Activated T-helper 2 cell treated with anti-CD3 and anti-CD28 coated beads, Interferon-gamma antibody, Interleukin-2, Interleukin-4, amounts not matched to agents 10 μg/mL and 5 μg/mL and 100 μg/mL, durations not matched to agents 14 hours and 24 hours and 36 hours (primary cell): ENCODE results near the gene MARCHF10. TPM values are rescaled to one million over a fixed set of nuclear protein-coding genes. Genes with fewer than 3 reads are reported as not detected.

Experiments
- DNase-seq: peaks from one replicate; pipeline ENCODE4 v3.0.0; 2021; ENCODE audit warnings: low spot score
- H3K27ac Mint-ChIP-seq: one replicate; pipeline ENCODE4 v1.8.0; 2021; ENCODE audit warnings: mixed read lengths
- H3K27me3 Mint-ChIP-seq: one replicate; pipeline ENCODE4 v1.8.0; 2021; ENCODE audit warnings: low read depth, mixed read lengths
- H3K36me3 Mint-ChIP-seq: one replicate; pipeline ENCODE4 v1.8.0; 2021; ENCODE audit warnings: low read depth, mixed read lengths
- H3K4me1 Mint-ChIP-seq: one replicate; pipeline ENCODE4 v1.8.0; 2021; ENCODE audit warnings: low read depth, mixed read lengths
- H3K4me3 Mint-ChIP-seq: one replicate; pipeline ENCODE4 v1.8.0; 2021; ENCODE audit warnings: low read depth, mild to moderate bottlenecking, moderate library complexity, mixed read lengths
- H3K9me3 Mint-ChIP-seq: one replicate; pipeline ENCODE4 v1.8.0; 2021; ENCODE audit warnings: mixed read lengths
- intact Hi-C: fragments of 100-400 bp; cut with micrococcal nuclease; formaldehyde crosslinking; loops from one replicate; pipeline ENCODE4 v1.15.1; 2023
- total RNA-seq: library from RNA; stranded (reverse); gene quantifications from 2 replicates; pipeline ENCODE4 v1.2.3, GENCODE V29; 2022

The MARCHF10 gene
- total RNA-seq, 1 donor from 2014 or later, result not detected

GRCh38 chr17:62714016-62714777 lies 93.9 kb downstream of the MARCHF10 start:
- intact Hi-C loops, result no loop called here
- H3K9me3 Mint-ChIP-seq, result no peaks in the 10 kb centered on the region
- no peak overlapping the region for H3K4me3 Mint-ChIP-seq
- no peaks in the 10 kb centered on the region for H3K36me3 Mint-ChIP-seq
- H3K27me3 Mint-ChIP-seq, result peaks cover 57% of the 10 kb centered on the region
- H3K27ac Mint-ChIP-seq, result no peak overlapping the region
- no peak for DNase-seq
- peaks cover 10% of the 10 kb centered on the region for H3K4me1 Mint-ChIP-seq

GRCh38 chr17:62713086-62713881 lies 94.8 kb downstream of the MARCHF10 start:
- Mint-ChIP-seq H3K4me1 (peaks cover 4% of the 10 kb centered on the region), H3K4me3 (no peak overlapping the region), H3K27me3 (peaks cover 56% of the 10 kb centered on the region), H3K36me3 (no peaks in the 10 kb centered on the region), H3K27ac (no peak overlapping the region), H3K9me3 (no peaks in the 10 kb centered on the region)
- no peak for DNase-seq
- intact Hi-C loops, result no loop called here

DNA sequence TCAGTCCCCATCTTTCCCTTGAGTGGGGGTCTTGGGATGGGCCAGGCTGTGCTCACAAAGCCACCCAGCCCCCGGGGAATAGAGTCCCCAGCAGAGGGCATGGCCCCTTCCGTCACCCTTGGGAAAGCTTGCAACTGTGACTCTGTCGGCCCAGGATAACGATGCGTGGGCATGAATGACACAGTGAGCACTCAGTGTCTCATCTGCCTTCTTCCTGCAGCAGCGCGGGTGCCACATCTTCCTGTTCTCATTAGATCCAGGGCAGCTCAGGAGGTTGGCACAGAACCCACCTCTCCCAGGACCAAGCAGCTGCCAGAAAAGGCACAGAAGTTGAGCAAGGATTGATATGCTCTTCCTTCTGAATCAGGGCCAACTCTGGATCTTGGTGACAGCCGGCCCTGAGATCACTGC lies 95.9 kb downstream of the MARCHF10 start:
- H3K4me1 Mint-ChIP-seq, result no peaks in the 10 kb centered on the region
- no peaks in the 10 kb centered on the region for H3K9me3 Mint-ChIP-seq
- intact Hi-C loops, result no loop called here
- no peak overlapping the region for H3K4me3 Mint-ChIP-seq
- no peaks in the 10 kb centered on the region for H3K36me3 Mint-ChIP-seq
- no peak for DNase-seq
- peaks cover 55% of the 10 kb centered on the region for H3K27me3 Mint-ChIP-seq
- no peak overlapping the region for H3K27ac Mint-ChIP-seq

DNA sequence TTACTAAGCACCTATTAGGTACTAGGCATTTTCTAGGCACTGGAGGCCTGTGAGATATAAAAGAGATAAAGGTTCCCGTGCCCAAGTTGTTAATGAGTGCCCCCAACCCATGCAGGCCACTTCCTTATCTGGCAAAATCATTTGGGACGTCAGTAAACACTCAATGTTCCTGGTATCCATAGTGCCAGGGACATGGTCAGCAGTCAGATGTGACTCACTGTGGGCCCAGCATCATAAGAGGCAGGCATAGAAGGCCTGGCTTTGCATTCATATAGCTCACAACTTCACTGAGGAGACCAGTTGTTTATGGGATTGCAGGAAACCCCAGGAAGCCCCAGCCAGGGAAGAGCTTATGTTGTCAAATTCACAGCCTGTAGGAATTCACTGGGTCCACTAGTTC lies 99.5 kb downstream of the MARCHF10 start:
- Mint-ChIP-seq H3K4me3 (no peak overlapping the region), H3K36me3 (no peaks in the 10 kb centered on the region)
- intact Hi-C loops, result no loop called here

DNA sequence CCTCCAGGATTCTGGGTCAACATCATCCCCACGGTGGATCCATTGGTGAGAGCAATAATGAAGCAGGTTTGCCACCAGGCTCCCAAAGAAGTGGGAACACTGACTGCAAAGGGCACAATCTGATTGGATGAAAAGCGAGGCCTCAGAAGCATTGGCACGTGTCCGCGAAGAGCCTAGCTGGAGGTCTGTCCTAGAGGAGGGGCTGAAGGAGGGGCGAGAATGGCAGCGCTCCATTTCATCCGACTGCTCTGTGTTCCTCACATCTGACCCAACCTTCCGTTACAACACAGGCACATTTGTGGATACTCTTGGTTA lies 100.7 kb downstream of the MARCHF10 start:
- no peak overlapping the region for H3K27ac Mint-ChIP-seq
- H3K4me1 Mint-ChIP-seq, result peaks cover 3% of the 10 kb centered on the region
- intact Hi-C loops, result no loop called here
- no peak for DNase-seq
- no peak overlapping the region for H3K4me3 Mint-ChIP-seq
- no peaks in the 10 kb centered on the region for H3K36me3 Mint-ChIP-seq
- H3K9me3 Mint-ChIP-seq, result no peaks in the 10 kb centered on the region
- H3K27me3 Mint-ChIP-seq, result peaks cover 68% of the 10 kb centered on the region

More for the DNA sequence above, 99.5 kb downstream of the MARCHF10 start:
- H3K4me1 Mint-ChIP-seq, result peaks cover 3% of the 10 kb centered on the region
- no peak for DNase-seq
- no peak overlapping the region for H3K27ac Mint-ChIP-seq
- H3K9me3 Mint-ChIP-seq, result no peaks in the 10 kb centered on the region
- peaks cover 66% of the 10 kb centered on the region for H3K27me3 Mint-ChIP-seq

- intact Hi-C loops, result no loop called here
- no peak overlapping the region for H3K4me3 Mint-ChIP-seq
- H3K27me3 Mint-ChIP-seq, result peaks cover 64% of the 10 kb centered on the region
- H3K36me3 Mint-ChIP-seq, result no peaks in the 10 kb centered on the region
- no peaks in the 10 kb centered on the region for H3K9me3 Mint-ChIP-seq
- DNase-seq, result no peak
- peaks cover 3% of the 10 kb centered on the region for H3K4me1 Mint-ChIP-seq
- H3K27ac Mint-ChIP-seq, result no peak overlapping the region
Measured at GRCh38 chr17:62706598-62707424, 101.3 kb downstream of the MARCHF10 start.

- Mint-ChIP-seq H3K4me1 (peaks cover 3% of the 10 kb centered on the region), H3K36me3 (no peaks in the 10 kb centered on the region), H3K9me3 (no peaks in the 10 kb centered on the region), H3K27me3 (peaks cover 57% of the 10 kb centered on the region), H3K4me3 (no peak overlapping the region), H3K27ac (no peak overlapping the region)
- intact Hi-C loops, result no loop called here
- DNase-seq, result no peak
Measured at GRCh38 chr17:62705778-62706597, 102.1 kb downstream of the MARCHF10 start.

GRCh38 chr17:62705156-62705777 lies 102.8 kb downstream of the MARCHF10 start:
- Mint-ChIP-seq H3K36me3 (no peaks in the 10 kb centered on the region), H3K4me1 (peaks cover 3% of the 10 kb centered on the region), H3K4me3 (peak overlapping the region; percentile 63), H3K27me3 (peaks cover 59% of the 10 kb centered on the region), H3K27ac (no peak overlapping the region), H3K9me3 (no peaks in the 10 kb centered on the region)
- intact Hi-C loops, result no loop called here
- no peak for DNase-seq

GRCh38 chr17:62704381-62704971 lies 103.6 kb downstream of the MARCHF10 start:
- Mint-ChIP-seq H3K36me3 (no peaks in the 10 kb centered on the region), H3K4me1 (peaks cover 3% of the 10 kb centered on the region), H3K9me3 (no peaks in the 10 kb centered on the region), H3K27me3 (peaks cover 54% of the 10 kb centered on the region), H3K4me3 (peak overlapping the region; percentile 42), H3K27ac (no peak overlapping the region)
- DNase-seq, result no peak
- intact Hi-C loops, result no loop called here

GRCh38 chr17:62703776-62704380 lies 104.2 kb downstream of the MARCHF10 start:
- DNase-seq, result peak; percentile 57
- peaks cover 3% of the 10 kb centered on the region for H3K4me1 Mint-ChIP-seq
- peak overlapping the region; percentile 21 for H3K4me3 Mint-ChIP-seq
- H3K27ac Mint-ChIP-seq, result no peak overlapping the region
- no peaks in the 10 kb centered on the region for H3K9me3 Mint-ChIP-seq
- H3K27me3 Mint-ChIP-seq, result peaks cover 52% of the 10 kb centered on the region
- intact Hi-C loops, result loop anchor here (1.0 kb wide), 1 partner anchor 264 kb away; no protein-coding TSS in a partner anchor
- H3K36me3 Mint-ChIP-seq, result no peaks in the 10 kb centered on the region

DNA sequence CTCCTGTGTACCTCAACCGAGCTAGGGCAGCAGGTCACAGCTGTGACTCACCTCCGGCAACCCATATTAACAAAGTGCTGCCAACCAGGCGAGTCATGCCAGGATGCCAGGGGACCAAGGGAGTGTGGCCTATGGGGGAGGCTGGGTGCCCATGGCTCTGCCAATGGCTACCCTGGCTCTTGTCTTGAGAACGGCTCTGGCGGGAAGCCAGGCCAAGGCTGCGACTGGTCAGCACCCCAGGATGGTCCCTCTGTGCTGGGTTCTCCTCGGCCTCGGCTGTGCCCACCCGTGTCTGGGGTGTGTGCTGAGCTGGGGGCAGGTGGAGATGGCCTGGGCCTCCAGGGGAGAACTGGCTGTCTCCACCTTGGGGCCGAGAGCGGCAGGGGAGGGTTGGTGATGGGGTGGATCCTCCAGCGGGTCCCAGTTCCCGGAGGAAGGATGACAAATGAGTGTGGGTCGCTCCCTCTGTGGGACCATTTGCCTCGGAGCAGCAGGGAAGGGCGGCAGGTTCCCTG lies 104.8 kb downstream of the MARCHF10 start:
- intact Hi-C loops, result loop anchor here (1.0 kb wide), 1 partner anchor 265 kb away; no protein-coding TSS in a partner anchor
- peak overlapping the region; percentile 21 for H3K4me3 Mint-ChIP-seq
- H3K9me3 Mint-ChIP-seq, result no peaks in the 10 kb centered on the region
- no peak overlapping the region for H3K27ac Mint-ChIP-seq
- peaks cover 3% of the 10 kb centered on the region for H3K4me1 Mint-ChIP-seq
- H3K27me3 Mint-ChIP-seq, result peaks cover 48% of the 10 kb centered on the region
- no peaks in the 10 kb centered on the region for H3K36me3 Mint-ChIP-seq
- DNase-seq, result no peak
